ENCODE data around the gene MAN1C1.

MAN1C1 gene

GRCh38 chr1:25832336-25833037 lies 215.9 kb downstream of the MAN1C1 start:
- no peak overlapping the region for H3K27ac ChIP-seq

GRCh38 chr1:25833158-25833557 lies 216.6 kb downstream of the MAN1C1 start:
- no peak overlapping the region for H3K27ac ChIP-seq
- H3K4me3 ChIP-seq, result no peak overlapping the region

More at GRCh38 chr1:25832336-25833037, 215.9 kb downstream of the MAN1C1 start:
- no peak overlapping the region for H3K4me3 ChIP-seq
